ENCODE measurements around the gene FBF1.

GRCh38 chr17:75931062-75931461 lies 9.8 kb downstream of the FBF1 start:
- TF ChIP-seq, protein P1, sequence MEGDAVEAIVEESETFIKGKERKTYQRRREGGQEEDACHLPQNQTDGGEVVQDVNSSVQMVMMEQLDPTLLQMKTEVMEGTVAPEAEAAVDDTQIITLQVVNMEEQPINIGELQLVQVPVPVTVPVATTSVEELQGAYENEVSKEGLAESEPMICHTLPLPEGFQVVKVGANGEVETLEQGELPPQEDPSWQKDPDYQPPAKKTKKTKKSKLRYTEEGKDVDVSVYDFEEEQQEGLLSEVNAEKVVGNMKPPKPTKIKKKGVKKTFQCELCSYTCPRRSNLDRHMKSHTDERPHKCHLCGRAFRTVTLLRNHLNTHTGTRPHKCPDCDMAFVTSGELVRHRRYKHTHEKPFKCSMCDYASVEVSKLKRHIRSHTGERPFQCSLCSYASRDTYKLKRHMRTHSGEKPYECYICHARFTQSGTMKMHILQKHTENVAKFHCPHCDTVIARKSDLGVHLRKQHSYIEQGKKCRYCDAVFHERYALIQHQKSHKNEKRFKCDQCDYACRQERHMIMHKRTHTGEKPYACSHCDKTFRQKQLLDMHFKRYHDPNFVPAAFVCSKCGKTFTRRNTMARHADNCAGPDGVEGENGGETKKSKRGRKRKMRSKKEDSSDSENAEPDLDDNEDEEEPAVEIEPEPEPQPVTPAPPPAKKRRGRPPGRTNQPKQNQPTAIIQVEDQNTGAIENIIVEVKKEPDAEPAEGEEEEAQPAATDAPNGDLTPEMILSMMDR (IDR thresholded peaks at IDR 0.05; ENCODE audit: poor library complexity, severe bottlenecking) = no peak
- no peak for TF ChIP-seq EZH2 (IDR thresholded peaks at IDR 0.05; ENCODE audit: borderline replicate concordance, insufficient read depth, low read length, poor library complexity, severe bottlenecking)
